Measurements from ENCODE around the gene TRABD2B.

TRABD2B gene

GRCh38 chr1:47934243-47934805 is 62.9 kb downstream of the TRABD2B start:
- peak; percentile 97 for DNase-seq

- DNase-seq = no peak
These were observed 64.4 kb downstream of the TRABD2B start for GRCh38 chr1:47932743-47933142.

- no peak for DNase-seq
These were observed 65.8 kb downstream of the TRABD2B start for GRCh38 chr1:47931395-47931794.

GRCh38 chr1:47930210-47930840 is 66.9 kb downstream of the TRABD2B start:
- DNase-seq = no peak

GRCh38 chr1:47927165-47927564 is 70.0 kb downstream of the TRABD2B start:
- DNase-seq = no peak

GRCh38 chr1:47926461-47926999 is 70.7 kb downstream of the TRABD2B start:
- no peak for DNase-seq

- no peak for DNase-seq
These were observed 72.7 kb downstream of the TRABD2B start for GRCh38 chr1:47924270-47925048.

GRCh38 chr1:47921935-47922415 is 75.2 kb downstream of the TRABD2B start:
- DNase-seq = no peak

GRCh38 chr1:47919113-47919833 is 77.9 kb downstream of the TRABD2B start:
- DNase-seq = no peak

GRCh38 chr1:47918257-47918867 is 78.8 kb downstream of the TRABD2B start:
- no peak for DNase-seq

- no peak for DNase-seq
These were observed 79.5 kb downstream of the TRABD2B start for GRCh38 chr1:47917687-47918086.

GRCh38 chr1:47915677-47916353 is 81.4 kb downstream of the TRABD2B start:
- DNase-seq = no peak

GRCh38 chr1:47914952-47915676 is 82.1 kb downstream of the TRABD2B start:
- DNase-seq = no peak

GRCh38 chr1:47914218-47914938 is 82.8 kb downstream of the TRABD2B start:
- no peak for DNase-seq

- DNase-seq = no peak
These were observed 83.9 kb downstream of the TRABD2B start for GRCh38 chr1:47913225-47913823.

GRCh38 chr1:47912756-47913155 is 84.4 kb downstream of the TRABD2B start:
- no peak for DNase-seq

- no peak for DNase-seq
These were observed 85.3 kb downstream of the TRABD2B start for GRCh38 chr1:47911892-47912291.

- DNase-seq = no peak
These were observed 85.8 kb downstream of the TRABD2B start for GRCh38 chr1:47911424-47911823.

- no peak for DNase-seq
These were observed 88.9 kb downstream of the TRABD2B start for GRCh38 chr1:47908258-47908657.

GRCh38 chr1:47907177-47907528 is 90.0 kb downstream of the TRABD2B start:
- DNase-seq = no peak
